HCT116 (cell line): Measurements from ENCODE around the gene CIRBP. TPM values are rescaled to one million over a fixed set of nuclear protein-coding genes. Genes with fewer than 3 reads are reported as not detected.

Experiments used
- ATAC-seq: fragments of 200-7000 bp; cut with Tn5 transposase; 2 replicates; pipeline ENCODE4 v1.9.1; 2020; ENCODE audit warnings: mild to moderate bottlenecking, moderate library complexity
- BruUV-seq: library from RNA; stranded (reverse); fragments of 400-500 nt; replicated peaks from 2 replicates; lab custom pipeline; 2021; lab: Mats Ljungman, UMichigan
- CTCF ChIA-PET: fragments of 300-600 bp; sonication (Branson Sonifier 250); formaldehyde crosslinking; loops from one replicate; lab custom pipeline; 2021; ENCODE audit warnings: antibody characterized with exemption; lab: Charles Lee
- POLR2A ChIA-PET: fragments of 300-600, 350-600 bp; sonication (Branson Sonifier 250); formaldehyde crosslinking; loops from one replicate; lab custom pipeline; 2021; ENCODE audit warnings: antibody characterized with exemption; lab: Charles Lee
- RAD21 ChIA-PET, 2 experiments: fragments of 300-600 bp; sonication (Branson Sonifier 250); formaldehyde crosslinking; loops; one replicate each; lab custom pipeline; 2023; ENCODE audit warnings: low total read pairs in 2 of 2; ENCODE audit not compliant: uncharacterized antibody in 2 of 2, unreplicated experiment in 2 of 2, low non-redundant PET in 1 of 2; lab: Charles Lee
- DNase-seq: peaks from one replicate; pipeline ENCODE4 v3.0.0-alpha.2; 2010; ENCODE audit warnings: low read depth, low spot score
- H2AFZ ChIP-seq: fragments of 200-600 bp; shearing (Covaris generic), sonication (generic); 2 replicates; pipeline ENCODE4 v1.6.1; 2017; ENCODE audit warnings: low read depth, mixed run types, mixed read lengths, antibody characterized with exemption, low read length; ENCODE audit not compliant: poor library complexity, severe bottlenecking
- H3K27ac ChIP-seq: 2 replicates; pipeline ENCODE4 v1.5.1; 2012; ENCODE audit warnings: low read depth, low read length
- H3K27me3 ChIP-seq: fragments of 200-600 bp; sonication (generic); 2 replicates; pipeline ENCODE4 v1.6.1; 2016; ENCODE audit warnings: mixed run types, low read length, mixed read lengths; ENCODE audit not compliant: insufficient read depth
- H3K36me3 ChIP-seq, 2 experiments: fragments of 200-500 bp in 1 of 2; fragments of 200-600 bp in 1 of 2; sonication (Bioruptor generic) in 1 of 2; sonication (generic) in 1 of 2; 2 replicates each; pipeline versions ENCODE4 v1.5.1 to v1.6.1; 2014 to 2016; ENCODE audit warnings: low read length in 2 of 2, inconsistent platforms in 1 of 2, mixed read lengths in 1 of 2, mixed run types in 1 of 2; ENCODE audit not compliant: insufficient read depth in 2 of 2, control insufficient read depth in 1 of 2
- H3K4me1 ChIP-seq, 2 experiments: fragments of 200-600 bp in 1 of 2; sonication (generic) in 1 of 2; 2 replicates each; pipeline versions ENCODE4 v1.5.1 to v1.6.1; 2012 to 2017; ENCODE audit warnings: low read length in 2 of 2, inconsistent platforms in 1 of 2, mild to moderate bottlenecking in 1 of 2, mixed read lengths in 1 of 2, mixed run types in 1 of 2, moderate library complexity in 1 of 2; ENCODE audit not compliant: insufficient read depth in 2 of 2, control insufficient read depth in 1 of 2
- H3K4me2 ChIP-seq: fragments of 200-600 bp; sonication (generic); 2 replicates; pipeline ENCODE4 v1.6.1; 2017; ENCODE audit warnings: mixed run types, low read length, mixed read lengths
- H3K4me3 ChIP-seq, 2 experiments: fragments of 200-600 bp in 1 of 2; sonication (generic) in 1 of 2; replicated peaks in 1 of 2; 2 replicates each; pipeline ENCODE4 v1.5.1; 2011 to 2016; ENCODE audit warnings: low read length in 2 of 2, control low read depth in 1 of 2, low read depth in 1 of 2, mild to moderate bottlenecking in 1 of 2, mixed read lengths in 1 of 2, mixed run types in 1 of 2
- H3K79me2 ChIP-seq: fragments of 200-600 bp; sonication (generic); 2 replicates; pipeline ENCODE4 v1.6.1; 2017; ENCODE audit warnings: mild to moderate bottlenecking, mixed run types, low read length, moderate library complexity, mixed read lengths; ENCODE audit not compliant: insufficient read depth
- H3K9ac ChIP-seq: fragments of 200-600 bp; sonication (generic); 2 replicates; pipeline ENCODE4 v1.6.1; 2016; ENCODE audit warnings: low read length, mixed read lengths
- H3K9me2 ChIP-seq: fragments of 200-600 bp; sonication (generic), shearing (Covaris generic); 2 replicates; pipeline ENCODE4 v1.6.1; 2017; ENCODE audit warnings: mixed run types, mild to moderate bottlenecking, moderate library complexity; ENCODE audit not compliant: insufficient read depth
- H3K9me3 ChIP-seq, 2 experiments: fragments of 200-500 bp in 1 of 2; fragments of 200-600 bp in 1 of 2; sonication (Bioruptor generic) in 1 of 2; sonication (generic) in 1 of 2; 2 replicates each; pipeline ENCODE4 v1.6.1; 2014 to 2017; ENCODE audit warnings: low read length in 2 of 2, mixed read lengths in 2 of 2, inconsistent platforms in 1 of 2, low read depth in 1 of 2, mild to moderate bottlenecking in 1 of 2, mixed run types in 1 of 2, moderate library complexity in 1 of 2; ENCODE audit not compliant: control insufficient read depth in 1 of 2, insufficient read depth in 1 of 2
- H4K20me1 ChIP-seq: fragments of 200-600 bp; sonication (generic), shearing (Covaris generic); 2 replicates; pipeline ENCODE4 v1.6.1; 2017; ENCODE audit warnings: mixed run types, mild to moderate bottlenecking, moderate library complexity; ENCODE audit not compliant: insufficient read depth
- CBX3 ChIP-seq: IDR thresholded peaks from 2 replicates; pipeline ENCODE4 v1.6.1; 2012; ENCODE audit warnings: low read depth
- CTCF ChIP-seq, 3 experiments: fragments of 200-600 bp in 1 of 3; sonication (generic) in 1 of 3; IDR thresholded peaks in 2 of 3; conservative IDR thresholded peaks in 1 of 3; 2 replicates each; pipeline ENCODE4 v1.5.1; 2012 to 2017; ENCODE audit warnings: low read depth in 2 of 3, low read length in 2 of 3, antibody characterized with exemption in 1 of 3, borderline replicate concordance in 1 of 3, control low read depth in 1 of 3, mild to moderate bottlenecking in 1 of 3, mixed read lengths in 1 of 3, mixed run types in 1 of 3, moderate library complexity in 1 of 3; ENCODE audit not compliant: insufficient read depth in 1 of 3
- ELF1 ChIP-seq: IDR thresholded peaks from 2 replicates; pipeline ENCODE4 v1.6.1; 2012; ENCODE audit warnings: low read depth, borderline replicate concordance
- JUND ChIP-seq: IDR thresholded peaks from 2 replicates; pipeline ENCODE4 v1.6.1; 2012
- POLR2A ChIP-seq: IDR thresholded peaks from 2 replicates; pipeline ENCODE4 v1.7.0; 2011; ENCODE audit warnings: borderline replicate concordance; ENCODE audit not compliant: insufficient read depth, insufficient read length; ENCODE audit errors: extremely low read depth
- POLR2AphosphoS5 ChIP-seq: IDR thresholded peaks from 2 replicates; pipeline ENCODE4 v1.6.1; 2011; ENCODE audit warnings: mild to moderate bottlenecking, low read depth, low read length, moderate library complexity
- SP1 ChIP-seq: IDR thresholded peaks from 2 replicates; pipeline ENCODE4 v1.6.1; 2012; ENCODE audit warnings: low read depth
- TCF7L2 ChIP-seq: IDR thresholded peaks from 2 replicates; pipeline ENCODE4 v1.7.0; 2011; ENCODE audit warnings: borderline replicate concordance, inconsistent platforms; ENCODE audit not compliant: insufficient read depth, insufficient read length; ENCODE audit errors: extremely low read depth
- YY1 ChIP-seq: IDR thresholded peaks from 2 replicates; pipeline ENCODE4 v1.6.1; 2011; ENCODE audit warnings: low read length, low read depth, moderate library complexity, mild to moderate bottlenecking; ENCODE audit not compliant: insufficient replicate concordance; ENCODE audit errors: extremely low read depth
- ZFX ChIP-seq: fragments of 450-650 bp; IDR thresholded peaks from 2 replicates; pipeline ENCODE4 v1.6.1; 2017
- ZNF274 ChIP-seq: fragments of 200-500 bp; sonication (Bioruptor generic); IDR thresholded peaks from 2 replicates; pipeline ENCODE4 v1.6.1; 2014; ENCODE audit warnings: mild to moderate bottlenecking, low read depth, low read length, inconsistent platforms
- intact Hi-C: fragments of 100-400 bp; cut with micrococcal nuclease; formaldehyde crosslinking; loops from 2 replicates; pipeline ENCODE4 v1.10.0; 2022
- total RNA-seq: library from RNA; stranded (reverse); gene quantifications from one replicate; pipeline ENCODE4 v1.2.1, GENCODE V29; 2021; ENCODE audit not compliant: unreplicated experiment
- TF ChIP-seq, protein P1 (sequence below): IDR thresholded peaks from 2 replicates; pipeline ENCODE4 v1.6.1; 2012; ENCODE audit warnings: low read depth
- TF ChIP-seq, protein P2 (sequence below): IDR thresholded peaks from 2 replicates; pipeline ENCODE4 v1.6.1; 2012
- TF ChIP-seq, protein P3 (sequence below): IDR thresholded peaks from 2 replicates; pipeline ENCODE4 v1.6.1; 2012

Gene CIRBP
- total RNA-seq, 1 experiment from 2014 or later = 276 TPM

DNA sequence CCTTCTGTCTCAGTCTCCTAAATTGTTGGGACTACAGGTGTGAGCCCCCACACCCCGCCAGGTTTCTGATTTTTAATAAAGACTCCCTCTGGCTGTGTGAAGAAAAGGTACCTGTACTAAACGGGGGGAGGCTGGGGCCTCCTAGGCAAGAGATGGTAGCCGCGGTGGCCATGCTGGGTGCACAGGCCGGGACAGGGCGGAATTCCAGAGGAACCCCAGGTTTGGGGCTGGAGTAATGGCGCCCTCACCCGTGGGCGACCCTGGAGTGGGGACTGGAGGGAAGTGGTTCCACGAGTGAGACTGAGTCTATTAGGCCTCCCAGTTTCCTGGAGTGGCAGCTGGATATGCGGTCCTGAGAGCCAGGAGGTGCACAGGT is 29.7 kb upstream of the CIRBP start (continued):
- no peak for TF ChIP-seq ELF1

DNA sequence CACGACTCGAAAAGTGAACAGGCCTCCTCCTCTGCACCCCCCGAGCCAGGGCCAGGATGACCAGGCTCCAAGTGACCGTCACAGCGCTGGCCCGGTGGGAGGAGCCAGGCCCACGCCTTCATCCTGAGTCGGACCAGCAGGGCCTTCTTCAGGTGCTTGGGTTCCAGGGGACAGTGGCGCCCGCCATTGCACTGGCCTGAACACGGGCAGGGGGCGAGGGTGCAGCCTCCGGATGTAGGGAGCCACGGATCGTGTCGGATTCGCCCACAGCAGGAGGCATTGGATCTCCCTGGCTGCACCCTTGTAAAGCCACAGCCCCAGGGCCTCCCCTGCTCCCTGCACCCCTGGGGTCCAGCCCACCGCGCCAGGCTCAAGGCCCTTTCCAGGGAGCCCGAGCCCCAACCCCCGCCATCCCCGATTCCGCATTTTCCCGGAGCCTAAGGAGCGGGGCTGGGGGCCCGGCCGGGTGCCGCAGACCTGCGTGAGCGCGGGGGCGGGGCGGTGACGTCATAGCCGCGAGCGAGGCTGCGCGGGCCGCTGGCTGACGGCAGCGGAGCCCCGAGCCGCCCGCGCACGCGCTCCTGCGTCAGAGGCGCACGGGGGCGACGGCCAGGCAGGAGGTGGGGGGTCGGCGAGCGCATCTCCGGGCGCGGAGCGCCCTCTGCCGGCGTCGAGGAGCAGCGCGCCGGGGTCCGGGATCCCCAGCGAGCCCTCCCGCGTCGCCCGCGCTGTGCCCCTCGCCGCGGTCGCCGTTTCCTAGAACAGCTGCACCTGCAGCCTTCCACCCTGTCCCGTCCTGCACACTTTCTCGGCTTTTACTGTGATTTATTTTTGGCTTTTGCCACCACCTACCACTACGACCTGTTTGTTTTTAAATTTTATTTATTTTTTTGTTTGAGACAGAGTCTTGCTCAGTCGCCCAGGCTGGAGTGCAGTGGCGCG is 29.1 kb upstream of the CIRBP start:
- Histone ChIP-seq H3K4me1 (peaks cover 46 to 65% of the 10 kb centered on the region in 2 experiments), H3K9ac (peak overlapping the region; percentile 99), H4K20me1 (peaks cover 13% of the 10 kb centered on the region; the same call in 1 of the 2 replicates), H3K36me3 (peaks cover under 1 to 20% of the 10 kb centered on the region in 2 experiments; a peak in 2 of 4 replicates), H3K79me2 (peaks cover 56% of the 10 kb centered on the region), H2AFZ (no peak overlapping the region), H3K9me3 (no peaks in the 10 kb centered on the region), H3K27me3 (no peaks in the 10 kb centered on the region), H3K4me2 (peak overlapping the region; percentile 98), H3K27ac (peak overlapping the region; percentile 100), H3K4me3 (peak overlapping the region; percentile 87 to 89), H3K9me2 (no peaks in the 10 kb centered on the region)
- DNase-seq (peak; percentile 82), ATAC-seq (peak; percentile 57)
- ChIA-PET POLR2A (interaction anchor here (1.4 to 1.9 kb wide), 2 partner anchors 29 to 127 kb away, joined by 3 to 20 read pairs; partner anchors contain the start of gene CIRBP), RAD21 (no interaction called here), CTCF (interaction anchor here (0.6 to 2.3 kb wide), 9 partner anchors 14 to 563 kb away, joined by 3 to 15 read pairs (median 4); partner anchors contain the start of gene CNN2)
- intact Hi-C loops = loop anchor here (5.0 to 10.0 kb wide), 3 partner anchors 138 to 445 kb away; partner anchors contain the start of genes CNN2, GPX4, PTBP1 and RNU6-2
- BruUV-seq = TSS peak; percentile 55
- TF ChIP-seq JUND (no peak), SP1 (no peak), ELF1 (no peak), CBX3 (no peak), YY1 (no peak), ZFX (peak; percentile 70), POLR2A (peak; percentile 11), TCF7L2 (no peak), POLR2AphosphoS5 (peak; percentile 62), ZNF274 (no peak), CTCF (IDR thresholded peaks at IDR 0.05 in 2 of 3, conservative IDR thresholded peaks at IDR 0.05 in 1 of 3; ENCODE audit: borderline replicate concordance in 1 of 3, insufficient read depth in 1 of 3, low read depth in 2 of 3, low read length in 2 of 3) (peak in 2 of 3 experiments; percentile 68 to 74; a peak in 4 of 6 replicates)
- TF ChIP-seq, protein P1, sequence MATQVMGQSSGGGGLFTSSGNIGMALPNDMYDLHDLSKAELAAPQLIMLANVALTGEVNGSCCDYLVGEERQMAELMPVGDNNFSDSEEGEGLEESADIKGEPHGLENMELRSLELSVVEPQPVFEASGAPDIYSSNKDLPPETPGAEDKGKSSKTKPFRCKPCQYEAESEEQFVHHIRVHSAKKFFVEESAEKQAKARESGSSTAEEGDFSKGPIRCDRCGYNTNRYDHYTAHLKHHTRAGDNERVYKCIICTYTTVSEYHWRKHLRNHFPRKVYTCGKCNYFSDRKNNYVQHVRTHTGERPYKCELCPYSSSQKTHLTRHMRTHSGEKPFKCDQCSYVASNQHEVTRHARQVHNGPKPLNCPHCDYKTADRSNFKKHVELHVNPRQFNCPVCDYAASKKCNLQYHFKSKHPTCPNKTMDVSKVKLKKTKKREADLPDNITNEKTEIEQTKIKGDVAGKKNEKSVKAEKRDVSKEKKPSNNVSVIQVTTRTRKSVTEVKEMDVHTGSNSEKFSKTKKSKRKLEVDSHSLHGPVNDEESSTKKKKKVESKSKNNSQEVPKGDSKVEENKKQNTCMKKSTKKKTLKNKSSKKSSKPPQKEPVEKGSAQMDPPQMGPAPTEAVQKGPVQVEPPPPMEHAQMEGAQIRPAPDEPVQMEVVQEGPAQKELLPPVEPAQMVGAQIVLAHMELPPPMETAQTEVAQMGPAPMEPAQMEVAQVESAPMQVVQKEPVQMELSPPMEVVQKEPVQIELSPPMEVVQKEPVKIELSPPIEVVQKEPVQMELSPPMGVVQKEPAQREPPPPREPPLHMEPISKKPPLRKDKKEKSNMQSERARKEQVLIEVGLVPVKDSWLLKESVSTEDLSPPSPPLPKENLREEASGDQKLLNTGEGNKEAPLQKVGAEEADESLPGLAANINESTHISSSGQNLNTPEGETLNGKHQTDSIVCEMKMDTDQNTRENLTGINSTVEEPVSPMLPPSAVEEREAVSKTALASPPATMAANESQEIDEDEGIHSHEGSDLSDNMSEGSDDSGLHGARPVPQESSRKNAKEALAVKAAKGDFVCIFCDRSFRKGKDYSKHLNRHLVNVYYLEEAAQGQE = no peak
- TF ChIP-seq, protein P2, sequence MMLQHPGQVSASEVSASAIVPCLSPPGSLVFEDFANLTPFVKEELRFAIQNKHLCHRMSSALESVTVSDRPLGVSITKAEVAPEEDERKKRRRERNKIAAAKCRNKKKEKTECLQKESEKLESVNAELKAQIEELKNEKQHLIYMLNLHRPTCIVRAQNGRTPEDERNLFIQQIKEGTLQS = no peak
- TF ChIP-seq, protein P3, sequence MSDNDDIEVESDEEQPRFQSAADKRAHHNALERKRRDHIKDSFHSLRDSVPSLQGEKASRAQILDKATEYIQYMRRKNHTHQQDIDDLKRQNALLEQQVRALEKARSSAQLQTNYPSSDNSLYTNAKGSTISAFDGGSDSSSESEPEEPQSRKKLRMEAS = no peak
